ENCODE results near the gene ZDHHC14.

- TF ChIP-seq MAX (IDR thresholded peaks at IDR 0.05) (no peak), RCOR1 (IDR thresholded peaks at IDR 0.05; ENCODE audit: low read depth, low read length) (no peak), RNF2 (IDR thresholded peaks at IDR 0.05; ENCODE audit: borderline replicate concordance, low read depth) (no peak), RAD21 (conservative IDR thresholded peaks at IDR 0.05 in 1 of 2, IDR thresholded peaks at IDR 0.05 in 1 of 2) (no peak), CHD2 (IDR thresholded peaks at IDR 0.05; ENCODE audit: low read length, partially characterized antibody) (no peak), POLR2A (IDR thresholded peaks at IDR 0.05; ENCODE audit: low read length) (no peak), CEBPB (IDR thresholded peaks at IDR 0.05) (no peak), TP53 (CRISPR knock-in tag; IDR thresholded peaks at IDR 0.05) (no peak), EP300 (IDR thresholded peaks at IDR 0.05) (no peak)
- TF ChIP-seq, protein P1, sequence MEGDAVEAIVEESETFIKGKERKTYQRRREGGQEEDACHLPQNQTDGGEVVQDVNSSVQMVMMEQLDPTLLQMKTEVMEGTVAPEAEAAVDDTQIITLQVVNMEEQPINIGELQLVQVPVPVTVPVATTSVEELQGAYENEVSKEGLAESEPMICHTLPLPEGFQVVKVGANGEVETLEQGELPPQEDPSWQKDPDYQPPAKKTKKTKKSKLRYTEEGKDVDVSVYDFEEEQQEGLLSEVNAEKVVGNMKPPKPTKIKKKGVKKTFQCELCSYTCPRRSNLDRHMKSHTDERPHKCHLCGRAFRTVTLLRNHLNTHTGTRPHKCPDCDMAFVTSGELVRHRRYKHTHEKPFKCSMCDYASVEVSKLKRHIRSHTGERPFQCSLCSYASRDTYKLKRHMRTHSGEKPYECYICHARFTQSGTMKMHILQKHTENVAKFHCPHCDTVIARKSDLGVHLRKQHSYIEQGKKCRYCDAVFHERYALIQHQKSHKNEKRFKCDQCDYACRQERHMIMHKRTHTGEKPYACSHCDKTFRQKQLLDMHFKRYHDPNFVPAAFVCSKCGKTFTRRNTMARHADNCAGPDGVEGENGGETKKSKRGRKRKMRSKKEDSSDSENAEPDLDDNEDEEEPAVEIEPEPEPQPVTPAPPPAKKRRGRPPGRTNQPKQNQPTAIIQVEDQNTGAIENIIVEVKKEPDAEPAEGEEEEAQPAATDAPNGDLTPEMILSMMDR (IDR thresholded peaks at IDR 0.05): no peak
- TF ChIP-seq, protein P2, sequence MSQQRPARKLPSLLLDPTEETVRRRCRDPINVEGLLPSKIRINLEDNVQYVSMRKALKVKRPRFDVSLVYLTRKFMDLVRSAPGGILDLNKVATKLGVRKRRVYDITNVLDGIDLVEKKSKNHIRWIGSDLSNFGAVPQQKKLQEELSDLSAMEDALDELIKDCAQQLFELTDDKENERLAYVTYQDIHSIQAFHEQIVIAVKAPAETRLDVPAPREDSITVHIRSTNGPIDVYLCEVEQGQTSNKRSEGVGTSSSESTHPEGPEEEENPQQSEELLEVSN (IDR thresholded peaks at IDR 0.05; ENCODE audit: borderline replicate concordance, low read depth): no peak
Measured at GRCh38 chr6:157688275-157688959, 307.4 kb downstream of the ZDHHC14 start.

Data from A549 (cell line).